Right lobe of liver (tissue), 6 donors: ENCODE data around the gene TRA2A. TPM values are rescaled to one million over a fixed set of nuclear protein-coding genes. Genes with fewer than 3 reads are reported as not detected.
"Not testable (repeated sequence)": the region's sequence is repeated elsewhere in the genome, so short reads cannot be mapped to it uniquely, and the experiment has no call there.

Experiments
- ATAC-seq, 4 donors: fragments of 200-7000 bp; cut with Tn5 transposase; one replicate each; pipeline ENCODE4 v1.9.1; 2020; ENCODE audit warnings: mild to moderate bottlenecking in 4 of 4, moderate library complexity in 4 of 4
- DNase-seq, 3 donors: peaks; one replicate each; pipeline ENCODE4 v3.0.0-alpha.2; 2020
- H3K27ac ChIP-seq, 3 donors: fragments of 200-600 bp; one replicate each; pipeline ENCODE4 v1.8.0; 2022
- H3K27me3 ChIP-seq, 2 donors: fragments of 200-600 bp; one replicate each; pipeline ENCODE4 v1.8.0; 2022
- H3K36me3 ChIP-seq, 4 donors: fragments of 200-600 bp; sonication (generic) in 1 of 4; one replicate each; pipeline versions ENCODE4 v1.5.1 to v1.8.0; 2017 to 2022; ENCODE audit warnings: control low read depth in 1 of 4
- H3K4me1 ChIP-seq, 4 donors: fragments of 200-600 bp; sonication (generic) in 1 of 4; one replicate each; pipeline versions ENCODE4 v1.5.1 to v1.8.0; 2017 to 2022; ENCODE audit warnings: control low read depth in 1 of 4
- H3K4me3 ChIP-seq, 3 donors: fragments of 200-600 bp; one replicate each; pipeline ENCODE4 v1.8.0; 2022
- H3K9me3 ChIP-seq, 4 donors: fragments of 200-600 bp; sonication (generic) in 1 of 4; one replicate each; pipeline versions ENCODE4 v1.5.1 to v1.8.0; 2017 to 2022; ENCODE audit warnings: control low read depth in 1 of 4
- POLR2A ChIP-seq: fragments of 450-650 bp; IDR thresholded peaks from one replicate; pipeline ENCODE4 v1.6.1; 2017; ENCODE audit warnings: antibody characterized with exemption, mild to moderate bottlenecking
- WGBS: methylation state at CpG from one replicate; pipeline ENCODE4 v1.1.6; 2018; ENCODE audit warnings: low coverage, low lambda C conversion rate; ENCODE audit not compliant: insufficient coverage; ENCODE audit errors: missing lambda C conversion rate; 5-methylcytosine and 5-hydroxymethylcytosine counted together
- intact Hi-C, 2 donors: fragments of 100-400 bp; cut with DNase I; formaldehyde crosslinking; loops; one replicate each; pipeline versions ENCODE4 v1.11.2 to v1.14.1; 2022
- total RNA-seq, 6 experiments: library from RNA; depleted of rRNA in 2 of 6; stranded (reverse); fragments of >200 nt in 2 of 6; fragmentation: NEBNext Ultra II Directional in 3 of 6; extraction: Animal tissue kit (Norgen Biotek cat#: 25700) in 3 of 6; gene quantifications; one replicate each; pipeline versions ENCODE4 v1.1.0 to v1.2.4, GENCODE V29; 2016 to 2023
- TF ChIP-seq, protein P1 (sequence below), 4 donors: fragments of 200-600 bp in 3 of 4; fragments of 450-650 bp in 1 of 4; IDR thresholded peaks; one replicate each; pipeline versions ENCODE4 v1.5.1 to v1.8.0; 2016 to 2022; ENCODE audit warnings: antibody characterized with exemption in 4 of 4, mild to moderate bottlenecking in 2 of 4
- donor health status: DM: no; HTN: yes; CAD: no.
- donor health status: DM: no; HTN: no; CAD: no.
- donor health status: DM: no; HTN: no; CAD: no.
- donor health status: DM: no; HTN: yes; CAD: no.
- donor health status: DM: no; HTN: yes; CAD: no.

Gene TRA2A
- total RNA-seq, 6 experiments from 2014 or later: 11.1 to 34.9 (median 24.7) TPM

- ATAC-seq (peak; percentile 70 to 83 (median 72)), DNase-seq (peak in 2 of 3 donors; percentile 54 to 71)
- WGBS: 0% methylated on average over 39 of the region's 55 CpGs
- H3K27ac ChIP-seq: peak overlapping the region; percentile 99 to 100 (median 100)
- H3K27me3 ChIP-seq: no peaks in the 10 kb centered on the region
- TF ChIP-seq POLR2A: no peak
- TF ChIP-seq, protein P1, sequence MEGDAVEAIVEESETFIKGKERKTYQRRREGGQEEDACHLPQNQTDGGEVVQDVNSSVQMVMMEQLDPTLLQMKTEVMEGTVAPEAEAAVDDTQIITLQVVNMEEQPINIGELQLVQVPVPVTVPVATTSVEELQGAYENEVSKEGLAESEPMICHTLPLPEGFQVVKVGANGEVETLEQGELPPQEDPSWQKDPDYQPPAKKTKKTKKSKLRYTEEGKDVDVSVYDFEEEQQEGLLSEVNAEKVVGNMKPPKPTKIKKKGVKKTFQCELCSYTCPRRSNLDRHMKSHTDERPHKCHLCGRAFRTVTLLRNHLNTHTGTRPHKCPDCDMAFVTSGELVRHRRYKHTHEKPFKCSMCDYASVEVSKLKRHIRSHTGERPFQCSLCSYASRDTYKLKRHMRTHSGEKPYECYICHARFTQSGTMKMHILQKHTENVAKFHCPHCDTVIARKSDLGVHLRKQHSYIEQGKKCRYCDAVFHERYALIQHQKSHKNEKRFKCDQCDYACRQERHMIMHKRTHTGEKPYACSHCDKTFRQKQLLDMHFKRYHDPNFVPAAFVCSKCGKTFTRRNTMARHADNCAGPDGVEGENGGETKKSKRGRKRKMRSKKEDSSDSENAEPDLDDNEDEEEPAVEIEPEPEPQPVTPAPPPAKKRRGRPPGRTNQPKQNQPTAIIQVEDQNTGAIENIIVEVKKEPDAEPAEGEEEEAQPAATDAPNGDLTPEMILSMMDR (IDR thresholded peaks at IDR 0.05): no peak
- intact Hi-C loops: no loop called here
- no peaks in the 10 kb centered on the region for H3K9me3 ChIP-seq
- H3K4me3 ChIP-seq: peak overlapping the region; percentile 86 to 93 (median 86)
- H3K4me1 ChIP-seq: peaks cover 0 to 27% (median 14%) of the 10 kb centered on the region in 4 donors
- H3K36me3 ChIP-seq: no peaks in the 10 kb centered on the region
Observed at GRCh38 chr7:23531050-23531793, 559 bp downstream of the TRA2A start.

DNA sequence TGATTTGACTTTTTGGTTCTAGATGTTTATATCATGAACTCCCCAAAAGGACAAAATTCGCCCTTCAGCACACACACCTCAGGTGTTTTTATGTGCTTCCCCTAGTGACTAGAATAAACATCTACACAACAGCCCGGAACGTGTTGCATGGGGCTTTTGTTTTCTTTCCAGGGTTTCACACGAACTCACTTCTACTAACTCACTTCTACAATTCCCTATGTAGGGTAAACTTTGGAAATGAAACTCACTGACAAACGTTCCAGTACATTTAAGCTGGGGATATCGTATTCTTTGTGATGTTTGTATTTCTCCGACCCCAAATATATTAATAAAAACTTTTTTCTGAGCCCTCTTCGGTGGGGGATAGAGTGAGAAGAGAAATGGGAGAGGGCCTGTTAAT lies 1.4 kb downstream of the TRA2A start:
- Histone ChIP-seq H3K27me3 (no peaks in the 10 kb centered on the region), H3K4me1 (peaks cover 0 to 32% (median 16%) of the 10 kb centered on the region in 4 donors), H3K9me3 (no peaks in the 10 kb centered on the region), H3K4me3 (peak overlapping the region; percentile 86 to 93 (median 86)), H3K36me3 (no peaks in the 10 kb centered on the region), H3K27ac (peak overlapping the region; percentile 99 to 100 (median 100))
- peak; percentile 18 to 33 (median 26) for ATAC-seq
- WGBS: 0% methylated on average over 8 of the region's 8 CpGs
- no peak for TF ChIP-seq POLR2A
- TF ChIP-seq, protein P1 (IDR thresholded peaks at IDR 0.05): peak in 1 of 4 donors; percentile 8
- no peak for DNase-seq
- intact Hi-C loops: no loop called here

DNA sequence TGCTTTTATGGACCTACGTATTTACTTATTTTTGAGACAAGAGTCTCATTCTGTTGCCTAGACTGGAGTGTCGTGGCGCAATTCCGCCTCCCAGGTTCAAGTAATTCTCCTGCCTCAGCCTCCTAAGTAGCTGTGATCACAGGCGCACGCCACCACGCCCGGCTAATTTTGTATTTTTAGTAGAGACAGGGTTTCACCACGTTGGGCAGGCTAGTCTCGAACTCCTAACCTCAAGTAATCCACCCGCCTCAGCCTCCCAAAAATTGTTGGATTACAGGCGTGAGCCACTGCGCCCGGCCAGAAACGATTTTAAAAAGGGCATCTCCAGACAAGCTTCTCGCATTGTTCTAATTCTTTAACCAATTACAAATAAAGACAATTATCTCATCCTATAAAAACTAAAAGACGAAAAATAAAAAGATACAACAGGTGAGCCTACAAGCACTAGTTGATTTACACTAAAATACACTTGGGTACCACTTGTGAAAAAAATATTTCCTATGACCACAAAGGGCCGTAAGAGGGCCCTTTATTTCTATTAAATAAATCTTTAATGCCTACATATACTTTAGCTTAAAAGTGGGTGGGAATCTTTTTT lies 2.4 kb downstream of the TRA2A start:
- H3K4me1 ChIP-seq: peaks cover 0 to 36% (median 16%) of the 10 kb centered on the region in 4 donors

DNA sequence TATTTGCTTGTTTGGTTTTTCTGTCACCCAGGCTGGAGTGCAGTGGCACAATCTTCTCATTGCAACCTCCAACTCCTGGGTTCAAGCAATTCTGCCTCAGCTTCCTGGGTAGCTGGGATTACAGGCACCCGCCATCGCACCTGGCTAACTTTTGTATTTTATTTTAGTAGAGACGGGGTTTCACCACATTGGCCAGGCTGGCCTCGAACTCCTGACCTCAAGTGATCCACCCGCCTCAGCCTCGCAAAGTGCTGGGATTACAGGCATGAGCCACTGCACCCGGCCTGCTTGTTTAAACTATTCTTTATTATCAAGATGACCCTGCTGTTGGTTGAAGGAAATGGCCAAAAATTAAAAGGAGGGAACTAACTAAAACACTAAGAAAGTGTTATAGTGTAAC lies 6.2 kb downstream of the TRA2A start:
- H3K27me3 ChIP-seq, H3K9me3 ChIP-seq, H3K4me3 ChIP-seq, H3K27ac ChIP-seq, DNase-seq, intact Hi-C loops: not testable (repeated sequence)
- H3K4me1 ChIP-seq: peaks cover 0 to 42% (median 16%) of the 10 kb centered on the region in 4 donors
- H3K36me3 ChIP-seq: peaks cover 0 to 13% (median 5%) of the 10 kb centered on the region in 4 donors
- peak in 1 of 4 donors; percentile 28 for ATAC-seq
- WGBS: 32% methylated on average over 6 of the region's 7 CpGs

More for the DNA sequence above, 2.4 kb downstream of the TRA2A start:
- Histone ChIP-seq H3K27ac (no peak overlapping the region), H3K27me3 (no peaks in the 10 kb centered on the region), H3K36me3 (no peaks in the 10 kb centered on the region), H3K4me3 (no peak overlapping the region), H3K9me3 (no peaks in the 10 kb centered on the region)
- DNase-seq (no peak), ATAC-seq (no peak)
- WGBS: 88% methylated on average over 18 of the region's 18 CpGs
- intact Hi-C loops: no loop called here
- TF ChIP-seq, protein P1 (IDR thresholded peaks at IDR 0.05): no peak
- TF ChIP-seq POLR2A: no peak

- intact Hi-C loops: no loop called here
- TF ChIP-seq POLR2A: no peak
- TF ChIP-seq, protein P1 (IDR thresholded peaks at IDR 0.05): no peak
Observed at GRCh38 chr7:23524473-23524872, 7.3 kb downstream of the TRA2A start.

More at GRCh38 chr7:23524473-23524872, 7.3 kb downstream of the TRA2A start:
- Histone ChIP-seq H3K9me3 (no peaks in the 10 kb centered on the region), H3K36me3 (peaks cover 0 to 24% (median 7%) of the 10 kb centered on the region in 4 donors), H3K27ac (no peak overlapping the region), H3K4me3 (no peak overlapping the region), H3K4me1 (peaks cover 0 to 32% (median 16%) of the 10 kb centered on the region in 4 donors), H3K27me3 (no peaks in the 10 kb centered on the region)
- no peak for ATAC-seq
- no peak for DNase-seq
- WGBS: 96% methylated on average over 6 of the region's 7 CpGs
